NT2/D1 (cell line): ENCODE measurements around the gene NAB1.

Source experiments
- DNase-seq: peaks from one replicate; pipeline ENCODE4 v3.0.0-alpha.2; 2011; ENCODE audit warnings: low read depth, low spot score
- H3K27me3 ChIP-seq: 2 replicates; pipeline ENCODE4 v1.6.0; 2011; ENCODE audit warnings: mild to moderate bottlenecking; ENCODE audit not compliant: insufficient read length, insufficient read depth
- H3K36me3 ChIP-seq: 2 replicates; pipeline ENCODE4 v1.6.1; 2011; ENCODE audit warnings: mild to moderate bottlenecking, low read length, mixed read lengths; ENCODE audit not compliant: insufficient read depth, insufficient read length
- H3K4me1 ChIP-seq: 2 replicates; pipeline ENCODE4 v1.5.1; 2011; ENCODE audit not compliant: insufficient read depth, insufficient read length
- H3K4me3 ChIP-seq: 2 replicates; pipeline ENCODE4 v1.5.1; 2011; ENCODE audit warnings: low read depth; ENCODE audit not compliant: insufficient read length
- H3K9ac ChIP-seq: 2 replicates; pipeline ENCODE4 v1.6.0; 2011; ENCODE audit warnings: low read depth; ENCODE audit not compliant: insufficient read length
- H3K9me3 ChIP-seq: 2 replicates; pipeline ENCODE4 v1.5.1; 2011; ENCODE audit warnings: mild to moderate bottlenecking, low read length; ENCODE audit not compliant: insufficient read depth
- SUZ12 ChIP-seq: IDR thresholded peaks from 2 replicates; pipeline ENCODE4 v1.6.1; 2011; ENCODE audit not compliant: insufficient read length, insufficient read depth; ENCODE audit errors: extremely low read depth
- YY1 ChIP-seq: IDR thresholded peaks from 2 replicates; pipeline ENCODE4 v1.6.1; 2011; ENCODE audit not compliant: insufficient read length, insufficient read depth
- ZNF274 ChIP-seq: IDR thresholded peaks from 2 replicates; pipeline ENCODE4 v1.6.1; 2011; ENCODE audit warnings: mild to moderate bottlenecking, low read depth, low read length

Gene NAB1

GRCh38 chr2:190634381-190634780, 14.5 kb upstream of the NAB1 start:
- no peak for DNase-seq
- Histone ChIP-seq H3K36me3 (no peaks in the 10 kb centered on the region), H3K4me1 (no peaks in the 10 kb centered on the region), H3K4me3 (no peak overlapping the region), H3K9me3 (no peaks in the 10 kb centered on the region), H3K27me3 (no peaks in the 10 kb centered on the region), H3K9ac (no peak overlapping the region)
- TF ChIP-seq ZNF274 (no peak), YY1 (no peak), SUZ12 (no peak)

DNA sequence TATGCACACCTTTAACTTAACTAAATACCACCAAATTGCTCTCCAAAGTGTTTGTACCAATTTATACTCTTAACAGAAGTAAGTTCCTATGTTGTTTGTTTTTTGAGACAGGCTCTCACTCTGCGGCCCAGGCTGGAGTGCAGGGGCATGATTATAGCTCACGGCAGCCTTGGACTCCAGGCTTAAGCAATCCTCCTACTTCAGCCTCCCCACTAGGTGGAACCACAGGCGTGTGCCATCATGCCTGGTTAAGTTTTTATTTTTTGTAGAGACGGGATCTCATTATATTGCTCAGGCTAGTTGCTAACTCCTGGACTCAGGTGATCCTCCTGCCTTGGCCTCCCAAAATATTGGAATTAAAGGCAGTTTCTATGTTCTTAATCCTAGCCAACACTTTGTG, 13.1 kb upstream of the NAB1 start:
- Histone ChIP-seq H3K9me3 (no peaks in the 10 kb centered on the region), H3K27me3 (no peaks in the 10 kb centered on the region), H3K4me1 (no peaks in the 10 kb centered on the region), H3K9ac (no peak overlapping the region), H3K4me3 (no peak overlapping the region), H3K36me3 (no peaks in the 10 kb centered on the region)
- TF ChIP-seq YY1 (no peak), ZNF274 (no peak), SUZ12 (no peak)
- no peak for DNase-seq

DNA sequence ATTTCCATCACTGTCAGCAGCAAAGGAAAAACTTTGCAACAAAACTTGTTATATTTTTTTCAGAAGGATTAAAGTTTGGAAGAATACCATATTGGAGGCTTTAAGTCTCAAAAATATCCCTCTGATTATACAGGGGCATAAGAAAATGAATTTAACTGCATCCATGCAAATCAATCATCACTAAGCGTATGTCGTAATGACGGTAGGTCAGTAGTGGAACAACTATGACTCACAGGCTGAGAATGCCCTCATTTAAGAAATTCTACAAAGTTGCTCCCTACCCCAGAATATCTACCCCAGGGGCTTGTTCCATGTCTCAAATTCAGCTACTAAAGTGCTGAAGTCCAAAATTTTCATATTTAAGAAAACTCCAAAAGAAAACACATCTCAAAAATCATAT, 12.5 kb upstream of the NAB1 start:
- TF ChIP-seq YY1 (no peak), SUZ12 (no peak), ZNF274 (no peak)
- H3K36me3 ChIP-seq: no peaks in the 10 kb centered on the region
- H3K27me3 ChIP-seq: no peaks in the 10 kb centered on the region
- DNase-seq: no peak
- H3K4me3 ChIP-seq: no peak overlapping the region
- no peak overlapping the region for H3K9ac ChIP-seq
- H3K9me3 ChIP-seq: no peaks in the 10 kb centered on the region
- no peaks in the 10 kb centered on the region for H3K4me1 ChIP-seq

- H3K9ac ChIP-seq: no peak overlapping the region
- no peak overlapping the region for H3K4me3 ChIP-seq
- no peaks in the 10 kb centered on the region for H3K27me3 ChIP-seq
- no peak for TF ChIP-seq ZNF274
- no peak for TF ChIP-seq YY1
- TF ChIP-seq SUZ12: no peak
- H3K9me3 ChIP-seq: no peaks in the 10 kb centered on the region
- no peak for DNase-seq
- no peaks in the 10 kb centered on the region for H3K4me1 ChIP-seq
- no peaks in the 10 kb centered on the region for H3K36me3 ChIP-seq
Measured at GRCh38 chr2:190637281-190637734, 11.6 kb upstream of the NAB1 start.

GRCh38 chr2:190637903-190638618, 10.8 kb upstream of the NAB1 start:
- Histone ChIP-seq H3K9ac (no peak overlapping the region), H3K9me3 (no peaks in the 10 kb centered on the region), H3K4me1 (no peaks in the 10 kb centered on the region), H3K27me3 (no peaks in the 10 kb centered on the region), H3K36me3 (no peaks in the 10 kb centered on the region), H3K4me3 (no peak overlapping the region)
- TF ChIP-seq ZNF274: no peak
- TF ChIP-seq SUZ12: no peak
- TF ChIP-seq YY1: no peak
- no peak for DNase-seq

GRCh38 chr2:190640117-190640516, 8.8 kb upstream of the NAB1 start:
- TF ChIP-seq SUZ12 (no peak), YY1 (no peak), ZNF274 (no peak)
- no peaks in the 10 kb centered on the region for H3K9me3 ChIP-seq
- no peaks in the 10 kb centered on the region for H3K4me1 ChIP-seq
- no peak overlapping the region for H3K9ac ChIP-seq
- H3K36me3 ChIP-seq: no peaks in the 10 kb centered on the region
- no peak for DNase-seq
- H3K27me3 ChIP-seq: no peaks in the 10 kb centered on the region
- H3K4me3 ChIP-seq: no peak overlapping the region

- TF ChIP-seq SUZ12: no peak
- TF ChIP-seq YY1: no peak
- no peak for TF ChIP-seq ZNF274
- no peak overlapping the region for H3K4me3 ChIP-seq
- no peak for DNase-seq
- H3K27me3 ChIP-seq: peaks cover 8% of the 10 kb centered on the region
- H3K9me3 ChIP-seq: no peaks in the 10 kb centered on the region
- H3K36me3 ChIP-seq: no peaks in the 10 kb centered on the region
- H3K9ac ChIP-seq: no peak overlapping the region
- H3K4me1 ChIP-seq: no peaks in the 10 kb centered on the region
Measured at GRCh38 chr2:190641469-190641868, 7.4 kb upstream of the NAB1 start.
